ENCODE data around the gene GTPBP10. TPM values are rescaled to one million over a fixed set of nuclear protein-coding genes. Genes with fewer than 3 reads are reported as not detected.

The GTPBP10 gene
- total and polyA plus RNA-seq, 2 donors (not counting 1 experiment from before 2014, with no cell fraction given), result 17.7 to 36.2 TPM

DNA sequence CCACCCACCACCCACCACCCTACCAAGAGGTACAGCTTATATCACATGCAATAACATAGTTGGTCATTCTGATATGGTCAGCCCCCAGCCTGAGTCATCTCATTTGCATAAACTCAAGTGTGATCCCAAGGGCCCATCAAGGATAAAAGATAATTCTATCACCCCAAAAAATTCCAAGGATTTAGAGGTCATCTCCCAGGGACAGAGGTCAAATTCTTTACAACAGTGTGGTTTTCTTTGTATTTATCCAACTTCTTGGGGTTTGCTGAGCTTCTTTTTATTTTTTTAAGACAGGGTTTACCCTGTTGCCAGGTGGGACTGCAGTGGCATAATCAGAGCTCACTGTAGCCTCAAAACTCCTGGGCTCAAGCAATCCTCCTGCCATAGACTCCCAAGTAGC lies 9.4 kb upstream of the GTPBP10 start:
- ChIA-PET POLR2A (no interaction called here), CTCF (interaction anchor here (0.8 kb wide), 1 partner anchor 9 kb away, joined by 3 read pairs; the partner anchor contains the start of gene GTPBP10)
- Histone ChIP-seq H2AFZ (ENCODE audit: insufficient read depth, low read depth, low read length, poor library complexity, severe bottlenecking) (no peak overlapping the region), H3K27ac (ENCODE audit: low read length in 2 of 2) (no peak overlapping the region), H3K4me3 (ENCODE audit: control extremely low read depth in 1 of 5, extremely low read depth in 1 of 5, insufficient read depth in 1 of 5, low read depth in 2 of 5, low read length in 4 of 5) (no peak overlapping the region), H3K4me2 (replicated peaks; ENCODE audit: low read depth, low read length, poor library complexity, severe bottlenecking) (no peak overlapping the region), H3K79me2 (ENCODE audit: control insufficient read depth, insufficient read depth, low read length) (no peaks in the 10 kb centered on the region), H3K36me3 (replicated peaks in 1 of 2; ENCODE audit: control extremely low read depth in 1 of 2, control insufficient read depth in 1 of 2, extremely low read depth in 1 of 2, insufficient read depth in 2 of 2, low read length in 1 of 2) (no peaks in the 10 kb centered on the region), H4K20me1 (ENCODE audit: control insufficient read depth, insufficient read depth, low read length, poor library complexity, severe bottlenecking) (no peaks in the 10 kb centered on the region), H3K27me3 (replicated peaks in 1 of 4; ENCODE audit: control extremely low read depth in 1 of 4, control insufficient read depth in 3 of 4, insufficient read depth in 4 of 4, low read length in 3 of 4) (no peaks in the 10 kb centered on the region), H3K9ac (ENCODE audit: low read length) (no peak overlapping the region), H3K4me1 (ENCODE audit: control insufficient read depth in 2 of 2, insufficient read depth in 2 of 2, low read length in 2 of 2) (no peaks in the 10 kb centered on the region), H3K9me3 (ENCODE audit: control extremely low read depth in 1 of 3, control insufficient read depth in 2 of 3, insufficient read depth in 1 of 3, low read length in 2 of 3) (peaks cover 0 to 5% (median 0%) of the 10 kb centered on the region in 3 donors)
- Mint-ChIP-seq H3K4me3 (no peak overlapping the region), H3K27ac (no peak overlapping the region), H3K27me3 (peaks cover 4% of the 10 kb centered on the region), H3K4me1 (no peaks in the 10 kb centered on the region), H3K9me3 (ENCODE audit: insufficient read depth) (no peaks in the 10 kb centered on the region)
- no peak for DNase-seq
- ATAC-seq (ENCODE audit: low read depth), result no peak
- TF ChIP-seq CTCF (IDR thresholded peaks at IDR 0.05), result no peak
- no peak for TF ChIP-seq EZH2 (IDR thresholded peaks at IDR 0.05; ENCODE audit: borderline replicate concordance, insufficient read depth, low read depth, low read length, poor library complexity, severe bottlenecking)
- intact Hi-C loops (cut with micrococcal nuclease), result no loop called here

GRCh38 chr7:90345016-90345415 lies 1.5 kb upstream of the GTPBP10 start:
- no peak overlapping the region for H3K9ac ChIP-seq (ENCODE audit: low read length)
- no peak overlapping the region for H3K4me3 ChIP-seq (ENCODE audit: control extremely low read depth in 1 of 5, extremely low read depth in 1 of 5, insufficient read depth in 1 of 5, low read depth in 2 of 5, low read length in 4 of 5)
- CTCF ChIA-PET, result interaction anchor here (1.2 to 1.9 kb wide), 7 partner anchors 32 to 191 kb away, joined by 4 to 11 read pairs (median 6); partner anchors contain the start of genes CLDN12 and STEAP1

More at GRCh38 chr7:90345016-90345415, 1.5 kb upstream of the GTPBP10 start:
- Mint-ChIP-seq H3K4me3 (peak overlapping the region; percentile 99), H3K27me3 (no peaks in the 10 kb centered on the region), H3K27ac (peak overlapping the region; percentile 99), H3K4me1 (peaks cover 44% of the 10 kb centered on the region), H3K9me3 (ENCODE audit: insufficient read depth) (no peaks in the 10 kb centered on the region)
- Histone ChIP-seq H3K4me1 (ENCODE audit: control insufficient read depth in 2 of 2, insufficient read depth in 2 of 2, low read length in 2 of 2) (peaks cover 14 to 17% of the 10 kb centered on the region in 2 donors), H2AFZ (ENCODE audit: insufficient read depth, low read depth, low read length, poor library complexity, severe bottlenecking) (peak overlapping the region; percentile 96), H3K27ac (ENCODE audit: low read length in 2 of 2) (no peak overlapping the region), H4K20me1 (ENCODE audit: control insufficient read depth, insufficient read depth, low read length, poor library complexity, severe bottlenecking) (no peaks in the 10 kb centered on the region), H3K36me3 (replicated peaks in 1 of 2; ENCODE audit: control extremely low read depth in 1 of 2, control insufficient read depth in 1 of 2, extremely low read depth in 1 of 2, insufficient read depth in 2 of 2, low read length in 1 of 2) (no peaks in the 10 kb centered on the region), H3K4me2 (replicated peaks; ENCODE audit: low read depth, low read length, poor library complexity, severe bottlenecking) (no peak overlapping the region), H3K27me3 (replicated peaks in 1 of 4; ENCODE audit: control extremely low read depth in 1 of 4, control insufficient read depth in 3 of 4, insufficient read depth in 4 of 4, low read length in 3 of 4) (no peaks in the 10 kb centered on the region), H3K9me3 (ENCODE audit: control extremely low read depth in 1 of 3, control insufficient read depth in 2 of 3, insufficient read depth in 1 of 3, low read length in 2 of 3) (no peaks in the 10 kb centered on the region), H3K79me2 (ENCODE audit: control insufficient read depth, insufficient read depth, low read length) (peaks cover 33% of the 10 kb centered on the region)
- DNase-seq (no peak), ATAC-seq (ENCODE audit: low read depth) (no peak)
- TF ChIP-seq CTCF (IDR thresholded peaks at IDR 0.05) (no peak), EZH2 (IDR thresholded peaks at IDR 0.05; ENCODE audit: borderline replicate concordance, insufficient read depth, low read depth, low read length, poor library complexity, severe bottlenecking) (no peak)
- intact Hi-C loops (cut with micrococcal nuclease), result loop anchor here (5.0 kb wide), 2 partner anchors 247 to 382 kb away; no protein-coding TSS in a partner anchor
- POLR2A ChIA-PET, result no interaction called here
